GOT3 (cell line): Measurements from ENCODE around the gene FAM184B.
A peak's percentile ranks its signal among the peaks of the same experiment; 100 is the strongest.
"Not testable (repeated sequence)": the region's sequence is repeated elsewhere in the genome, so short reads cannot be mapped to it uniquely, and the experiment has no call there.

Source experiments
- DNase-seq: peaks from one replicate; lab custom pipeline; 2025; ENCODE audit warnings: mixed read lengths; lab: John Stamatoyannopoulos, UW

FAM184B gene

DNA sequence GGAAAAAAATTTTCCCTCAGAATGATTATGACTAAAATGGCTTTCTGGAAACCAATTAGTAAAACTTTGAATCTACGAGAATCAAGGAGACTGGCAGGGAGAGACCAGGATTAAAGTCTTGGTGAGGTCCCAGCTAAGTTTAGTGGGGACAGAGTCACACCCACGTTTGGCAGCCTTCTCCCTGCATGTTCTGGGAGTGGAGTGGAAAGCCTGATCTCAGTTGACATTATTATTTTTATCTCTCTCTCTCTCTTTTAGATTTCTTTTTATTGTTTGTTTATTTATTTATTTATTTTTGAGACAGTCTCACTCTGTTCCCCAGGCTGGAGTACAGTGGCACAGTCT is 99.2 kb downstream of the FAM184B start:
- DNase-seq = no peak

DNA sequence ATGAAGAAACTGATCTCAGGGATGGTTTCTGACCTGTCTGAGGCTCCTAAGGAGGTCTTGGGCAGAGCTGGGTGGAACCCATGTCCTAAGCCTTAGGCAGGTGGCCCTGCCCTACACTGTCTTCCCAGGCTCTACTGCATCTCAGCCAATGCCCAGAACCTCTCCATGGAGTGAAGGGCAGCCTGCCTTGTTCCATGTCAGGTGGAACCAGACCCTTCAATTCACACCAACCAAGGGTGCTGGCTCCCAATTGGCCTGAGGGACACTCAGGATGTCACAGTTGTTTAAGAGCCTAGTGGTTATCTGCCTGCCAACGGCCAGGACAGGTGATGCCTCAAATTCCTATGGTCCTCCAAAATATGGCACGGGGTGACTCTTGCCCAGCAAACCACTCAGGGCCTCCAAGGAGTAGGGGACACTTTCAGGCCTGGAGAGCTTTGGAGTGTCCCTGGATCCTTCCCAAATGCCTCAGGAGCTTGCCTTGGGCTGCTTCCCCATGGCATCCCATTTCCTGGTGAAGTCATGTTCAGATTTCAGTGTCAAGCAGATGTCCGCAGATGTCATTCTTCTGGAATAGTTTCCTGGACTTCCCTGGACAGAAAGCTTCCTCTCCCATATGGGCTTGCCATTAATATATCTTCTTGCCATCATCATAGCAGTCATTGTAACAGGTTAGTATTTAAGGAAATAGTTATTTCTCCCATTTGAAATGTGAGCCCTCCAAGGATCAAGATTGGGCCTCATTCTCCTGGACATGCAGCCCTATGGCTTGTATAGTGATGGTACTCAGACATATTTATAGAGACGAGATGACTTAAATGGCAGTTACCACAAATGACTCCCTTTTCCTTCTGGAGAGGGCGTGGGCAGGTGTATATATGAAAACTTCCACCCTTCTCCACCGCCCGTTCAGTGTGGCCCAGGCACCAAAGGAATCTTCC is 99.9 kb downstream of the FAM184B start:
- DNase-seq = no peak

DNA sequence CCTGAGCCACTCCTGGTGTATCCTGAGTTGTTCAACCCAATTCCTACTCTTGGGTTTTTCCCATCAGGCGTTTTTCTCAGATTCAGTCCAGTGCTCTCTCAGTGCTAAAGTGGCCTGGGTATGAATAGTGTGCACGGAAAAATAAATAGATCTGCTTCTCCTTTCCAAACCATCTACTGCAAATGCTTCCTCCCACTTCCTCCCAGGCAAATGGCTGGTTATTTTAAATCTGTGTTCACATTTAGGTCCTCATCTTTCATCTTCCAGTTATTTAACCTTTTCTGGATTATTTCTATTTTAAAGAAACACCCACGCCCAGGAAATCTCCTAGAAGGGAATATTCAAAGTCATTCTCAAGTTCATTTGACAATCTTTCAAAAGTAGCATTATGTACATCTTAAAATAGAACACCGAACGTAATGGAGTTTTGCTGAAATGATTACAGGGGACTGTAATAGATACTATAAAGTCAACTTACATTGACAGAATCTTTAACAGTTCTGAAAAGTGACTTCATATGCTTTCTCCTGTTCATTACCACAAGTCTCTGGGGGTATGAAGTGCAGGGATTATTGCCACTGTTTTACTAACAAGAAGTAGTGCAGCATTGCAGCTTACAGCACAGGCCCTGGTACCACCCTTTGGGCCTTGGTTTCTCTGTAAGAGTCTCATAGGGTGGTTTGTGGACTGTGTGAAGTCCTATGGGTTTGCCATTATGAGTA is 100.7 kb downstream of the FAM184B start:
- no peak for DNase-seq

DNA sequence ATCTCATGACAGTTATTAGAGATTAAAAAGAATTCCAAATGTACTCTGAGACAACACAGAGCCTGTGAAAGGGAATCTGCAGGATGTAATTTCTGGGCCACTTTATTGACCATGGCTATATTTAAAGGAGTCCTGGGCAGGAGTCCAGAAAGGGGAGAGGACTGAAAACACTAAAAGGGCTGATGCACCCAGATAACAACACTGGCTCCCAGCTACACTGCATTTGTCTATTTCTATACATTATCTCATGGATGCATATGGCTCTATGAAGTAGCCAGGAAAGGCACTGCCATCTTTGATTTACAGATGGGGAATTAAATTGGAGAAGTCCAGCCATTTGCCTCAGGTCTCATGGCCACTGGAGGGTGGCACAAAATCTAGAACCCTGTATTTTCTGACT is 111.0 kb downstream of the FAM184B start:
- no peak for DNase-seq

DNA sequence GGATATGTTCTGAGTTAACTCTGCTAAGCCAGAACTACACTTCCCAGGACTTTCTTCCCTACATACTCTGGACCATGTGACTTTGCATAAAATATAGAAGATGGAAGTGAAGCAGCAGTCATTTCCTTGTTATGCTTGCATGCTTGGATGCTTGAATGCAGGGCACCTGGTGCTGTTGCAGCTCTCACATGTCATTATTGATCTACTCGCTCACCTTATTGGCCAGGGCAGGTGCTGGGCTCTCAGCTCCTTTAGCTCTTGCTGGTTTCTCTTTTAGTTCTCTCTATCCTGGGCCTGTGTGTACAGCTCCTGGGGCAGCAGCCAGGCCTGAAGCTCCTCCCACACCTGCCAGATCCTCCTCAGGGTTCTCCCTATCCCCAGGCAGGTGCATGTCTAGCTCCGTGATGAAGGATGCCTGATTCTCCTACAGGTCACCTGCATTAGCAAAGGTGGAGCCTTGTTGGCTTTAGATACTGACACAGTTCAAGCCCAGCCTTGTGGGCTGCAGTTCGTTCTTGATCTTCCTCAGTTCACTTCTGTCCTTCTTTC is 113.7 kb downstream of the FAM184B start:
- no peak for DNase-seq

DNA sequence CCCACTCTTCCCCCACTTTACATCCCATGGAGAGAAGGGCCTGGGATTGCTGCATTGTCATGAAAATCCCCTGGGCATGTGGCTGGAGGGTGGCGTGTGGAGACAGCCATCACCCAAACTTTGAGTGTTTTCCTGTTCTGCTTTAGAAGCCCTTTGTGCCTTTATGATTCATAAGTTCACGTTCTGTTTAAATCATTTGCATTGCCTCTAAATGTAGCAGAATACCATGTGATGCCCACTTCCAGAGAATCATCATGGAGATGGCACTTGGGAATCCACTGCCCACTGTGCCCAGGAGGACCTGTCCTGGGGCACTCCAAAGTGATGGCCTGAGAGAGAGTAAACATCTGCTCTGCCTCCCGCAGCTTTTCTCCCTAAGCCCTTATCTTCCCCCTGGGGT is 114.2 kb downstream of the FAM184B start:
- DNase-seq = no peak

DNA sequence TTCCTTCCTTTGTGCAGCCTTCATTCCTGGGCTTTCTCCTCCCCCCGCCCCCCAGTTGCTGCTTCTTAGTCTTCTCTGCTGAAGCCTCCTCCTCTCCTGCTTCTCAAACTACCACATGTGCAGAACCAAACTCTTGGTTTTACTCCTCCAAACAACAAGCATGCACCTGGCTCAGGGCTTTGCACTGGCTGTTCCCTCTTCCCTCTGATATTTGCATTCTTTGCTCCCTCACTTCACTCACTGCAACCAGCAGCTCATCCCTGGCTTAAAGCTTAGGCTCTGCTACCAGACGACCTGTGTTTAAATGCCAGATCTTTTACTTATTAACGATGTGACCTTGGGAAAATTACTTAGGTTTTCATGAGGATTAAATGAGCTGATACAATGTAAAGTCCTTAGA is 115.6 kb downstream of the FAM184B start:
- DNase-seq = no peak

DNA sequence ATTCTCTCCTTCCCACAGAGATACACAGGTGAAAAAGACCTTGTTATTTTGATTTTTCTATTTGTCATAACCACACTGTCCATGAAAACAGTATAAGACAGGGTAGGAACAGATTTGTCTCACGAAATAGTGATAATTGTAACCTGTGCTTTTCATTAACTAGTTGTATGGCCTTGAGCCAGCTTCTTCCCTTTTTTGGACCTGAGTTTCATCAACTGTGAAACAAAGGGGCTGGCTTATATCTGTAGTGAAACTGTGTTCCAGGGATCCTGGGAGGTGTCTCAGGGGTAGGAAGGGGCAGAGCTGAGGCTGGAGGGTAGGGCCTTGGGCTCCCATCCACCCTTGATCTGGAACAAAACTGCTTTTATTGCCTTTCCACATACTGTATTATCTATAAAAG is 116.1 kb downstream of the FAM184B start:
- no peak for DNase-seq

DNA sequence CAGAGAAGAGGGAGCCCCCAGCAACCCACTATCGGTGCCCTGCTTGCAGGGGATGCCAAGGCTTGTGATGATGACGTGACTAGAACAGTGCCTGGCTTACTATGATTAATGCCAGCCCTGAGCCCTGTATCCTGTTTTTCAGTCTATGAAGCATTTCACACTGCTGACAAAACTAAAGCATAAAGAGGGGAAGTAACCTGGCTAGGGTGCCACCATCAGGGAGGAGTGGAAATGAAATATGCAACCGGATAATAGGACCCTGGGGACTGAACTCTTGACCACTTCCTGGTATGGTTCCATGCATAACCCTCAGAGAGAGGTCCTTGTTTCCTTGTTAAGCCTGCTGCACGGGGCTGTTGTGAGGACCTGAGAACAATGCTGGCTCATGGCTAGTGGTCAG is 116.7 kb downstream of the FAM184B start:
- no peak for DNase-seq

DNA sequence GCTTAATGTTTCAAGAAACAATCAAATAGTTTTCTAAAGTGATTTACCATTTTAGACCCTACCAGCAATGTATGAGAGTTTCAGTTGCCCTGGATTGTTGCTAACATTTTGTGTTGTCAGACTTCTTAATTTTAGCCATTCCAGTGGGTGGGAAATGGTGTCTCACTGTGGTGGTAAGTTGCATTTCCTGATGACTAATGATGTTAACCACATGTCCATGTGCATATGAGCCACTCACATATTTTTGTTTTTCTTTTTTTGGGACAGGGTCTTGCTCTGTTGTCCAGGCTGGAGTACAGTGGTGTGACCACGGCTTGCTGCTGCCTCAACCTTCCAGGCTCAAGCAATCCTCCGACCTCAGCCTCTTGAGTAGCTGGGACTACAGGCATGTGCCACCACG is 118.7 kb downstream of the FAM184B start:
- DNase-seq = no peak

DNA sequence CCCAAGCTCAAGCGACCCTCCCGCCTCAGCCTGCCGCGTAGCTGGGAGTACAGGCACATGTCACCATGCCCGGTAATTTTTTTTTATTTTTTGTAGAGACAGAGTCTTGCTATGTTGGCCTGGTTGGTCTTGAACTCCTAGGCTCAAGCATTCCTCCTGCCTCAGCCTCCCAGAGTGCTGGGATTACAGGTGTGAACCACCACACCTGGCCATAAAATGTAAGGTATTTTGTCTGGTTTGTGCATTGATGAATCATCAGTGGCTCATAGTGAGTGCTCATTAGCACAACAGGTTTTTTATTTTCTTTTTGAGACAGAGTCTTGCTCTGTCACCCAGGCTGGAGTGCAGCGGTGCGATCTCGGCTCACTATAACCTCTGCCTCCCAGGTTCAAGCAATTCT is 122.2 kb downstream of the FAM184B start:
- not testable (repeated sequence) for DNase-seq

DNA sequence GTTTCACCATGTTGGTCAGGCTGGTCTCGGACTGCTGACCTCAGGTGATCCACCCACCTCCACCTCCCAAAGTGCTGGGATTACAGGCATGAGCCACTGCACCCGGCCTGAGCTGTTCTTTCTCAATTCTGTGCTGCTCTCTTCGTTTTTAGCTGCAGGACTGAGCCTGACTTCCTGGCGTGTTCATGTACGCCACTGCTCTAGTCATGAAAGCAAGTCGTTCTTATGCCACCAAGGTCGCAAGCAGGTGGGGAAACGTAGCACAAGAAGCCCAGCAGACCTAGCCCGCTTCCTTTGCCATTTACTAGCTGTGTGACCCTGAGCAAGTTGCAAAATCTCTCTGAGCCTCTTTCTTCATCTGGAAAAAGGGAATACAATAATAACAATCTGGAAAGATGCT is 123.6 kb downstream of the FAM184B start:
- no peak for DNase-seq

DNA sequence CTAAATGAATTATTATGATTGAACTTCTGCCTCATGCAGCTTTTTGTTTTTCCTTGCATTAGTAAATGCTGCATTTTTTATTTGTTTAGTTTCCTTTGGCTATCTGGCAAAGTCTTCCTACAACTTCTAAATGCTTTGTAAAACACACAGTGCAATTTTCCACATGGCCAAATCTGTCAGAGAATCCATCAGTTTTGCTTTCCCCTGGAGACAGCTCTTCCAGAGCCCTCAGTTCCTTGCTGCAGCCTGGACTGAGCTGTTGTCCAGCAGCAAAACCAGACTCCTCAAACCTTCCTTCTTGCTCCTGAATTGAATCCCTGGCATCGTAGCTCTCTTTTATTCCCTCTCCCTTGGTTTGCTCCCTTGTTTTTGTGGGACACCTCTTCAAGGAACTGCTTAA is 124.3 kb downstream of the FAM184B start:
- DNase-seq = no peak

DNA sequence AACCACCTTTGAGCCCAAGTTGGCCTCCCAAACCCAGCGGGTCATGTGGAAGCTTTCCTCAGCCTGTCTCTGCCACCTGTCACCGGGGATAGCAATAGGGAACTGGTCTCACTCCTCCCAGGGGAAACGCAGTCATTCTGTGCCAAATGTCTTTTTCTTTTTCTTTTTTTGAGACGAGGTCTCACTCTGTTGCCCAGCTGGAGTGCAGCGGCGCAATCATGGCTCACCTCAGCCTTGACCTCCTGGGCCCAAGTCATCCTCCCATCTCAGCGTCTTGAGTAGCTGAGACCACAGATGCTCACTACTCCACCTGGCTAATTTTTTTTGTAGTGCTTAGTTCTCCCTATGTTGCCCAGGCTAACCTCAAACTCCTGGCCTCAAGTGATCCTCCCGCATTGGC is 126.7 kb downstream of the FAM184B start:
- DNase-seq = no peak

DNA sequence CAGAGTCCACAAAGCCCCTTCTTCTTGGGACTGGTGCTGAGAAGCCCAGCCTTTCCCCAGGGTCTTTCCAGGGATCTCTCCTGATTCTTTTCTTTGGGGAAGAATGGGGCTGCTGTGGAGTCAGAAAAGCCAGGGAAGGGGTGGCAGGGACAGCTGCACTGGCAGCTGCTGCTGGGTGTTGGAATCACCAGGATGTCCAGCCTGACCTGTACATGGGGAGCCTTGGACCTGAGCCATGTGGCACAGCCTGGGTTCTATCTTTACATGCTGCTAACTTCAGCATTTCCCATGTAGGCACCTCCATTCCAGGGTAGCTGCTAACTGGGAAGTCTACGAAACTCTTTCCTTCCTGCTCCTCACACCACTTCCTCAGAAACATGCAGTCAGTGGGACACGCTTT is 131.0 kb downstream of the FAM184B start:
- DNase-seq = no peak

DNA sequence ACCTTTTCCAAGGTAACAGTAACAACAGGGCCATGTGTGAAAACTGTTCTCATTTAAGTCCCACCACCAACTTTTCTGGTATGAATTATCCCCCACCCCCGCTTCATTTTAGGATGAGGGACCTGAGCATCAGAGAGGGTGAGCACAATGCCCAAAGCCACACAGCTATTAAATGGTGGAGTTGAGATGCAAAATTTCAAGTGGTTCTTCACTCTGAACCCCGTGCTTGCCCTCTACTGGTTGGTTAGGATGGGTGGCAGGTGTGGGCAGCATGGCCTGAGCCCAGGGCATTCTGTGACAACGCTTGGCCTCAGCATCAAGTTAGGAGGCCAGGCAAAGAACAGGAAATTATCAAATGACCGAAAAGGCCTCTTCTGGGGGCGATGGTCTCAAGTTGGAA is 133.5 kb downstream of the FAM184B start:
- DNase-seq = no peak

DNA sequence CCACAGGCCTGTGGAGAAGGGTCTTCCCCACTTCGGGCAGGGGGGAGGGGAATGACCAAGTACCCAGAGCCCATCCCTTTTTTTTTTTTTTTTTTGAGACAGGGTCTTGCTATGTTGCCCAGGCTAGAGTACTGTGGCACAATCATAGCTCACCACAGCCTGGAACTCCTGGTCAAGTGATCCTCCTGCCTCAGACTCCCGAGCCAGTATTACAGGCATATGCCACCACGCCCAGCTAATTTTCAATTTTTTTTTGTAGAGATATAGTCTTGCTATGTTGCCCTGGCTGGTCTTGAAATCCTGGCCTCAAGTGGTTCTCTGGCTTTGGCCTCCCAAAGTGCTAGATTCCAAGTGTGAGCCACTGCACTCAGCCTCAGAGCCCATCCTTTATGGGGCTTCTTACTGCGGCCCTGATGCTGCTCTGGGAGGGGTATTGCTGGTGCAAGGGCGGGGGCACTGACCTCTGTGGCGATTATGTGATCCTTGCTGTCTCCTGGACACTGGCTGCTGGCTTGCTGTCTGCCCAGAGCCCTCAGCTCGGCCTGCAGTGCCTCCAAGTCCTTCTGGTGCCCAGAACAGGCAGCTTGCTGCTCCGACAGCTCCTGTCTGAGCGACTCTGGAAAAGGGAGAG is 134.1 kb downstream of the FAM184B start:
- no peak for DNase-seq

DNA sequence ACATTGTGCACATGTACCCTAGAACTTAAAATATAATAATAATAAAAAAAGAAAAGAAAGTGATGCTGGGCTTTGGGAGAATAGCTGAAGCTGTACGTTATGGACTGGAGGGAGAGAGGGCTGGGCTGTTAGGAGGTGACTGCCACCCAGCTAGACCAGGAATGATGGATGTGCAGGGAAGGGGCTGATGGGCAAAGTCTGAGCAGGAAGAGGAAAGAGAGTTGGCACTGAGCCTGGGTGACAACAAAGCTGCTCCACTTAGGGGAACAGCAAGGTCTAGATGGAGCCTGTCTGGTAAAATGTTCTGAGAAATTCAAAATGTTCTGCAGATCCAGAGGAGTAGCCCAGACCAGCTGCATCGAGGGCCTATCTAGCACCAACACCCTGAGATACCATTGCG is 134.7 kb downstream of the FAM184B start:
- no peak for DNase-seq

DNA sequence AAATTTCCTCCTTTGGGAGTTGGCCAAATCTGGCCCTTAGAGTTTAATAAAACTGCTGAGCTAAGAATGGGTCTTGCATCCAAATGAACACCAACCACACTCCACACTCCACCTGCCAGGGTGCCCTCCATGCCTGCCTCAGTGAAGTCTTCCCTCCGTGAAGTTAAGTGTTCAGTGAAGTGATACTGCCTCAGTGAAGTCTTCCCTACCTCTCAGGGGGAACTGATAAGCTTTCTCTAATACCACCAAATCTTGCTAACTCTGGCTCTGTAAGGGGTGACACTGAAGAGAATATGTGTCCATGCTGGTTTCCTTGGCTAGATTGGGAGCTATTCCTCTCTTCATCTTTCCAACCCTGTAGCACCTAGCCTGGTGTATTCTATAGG is 139.0 kb downstream of the FAM184B start:
- DNase-seq = no peak

DNA sequence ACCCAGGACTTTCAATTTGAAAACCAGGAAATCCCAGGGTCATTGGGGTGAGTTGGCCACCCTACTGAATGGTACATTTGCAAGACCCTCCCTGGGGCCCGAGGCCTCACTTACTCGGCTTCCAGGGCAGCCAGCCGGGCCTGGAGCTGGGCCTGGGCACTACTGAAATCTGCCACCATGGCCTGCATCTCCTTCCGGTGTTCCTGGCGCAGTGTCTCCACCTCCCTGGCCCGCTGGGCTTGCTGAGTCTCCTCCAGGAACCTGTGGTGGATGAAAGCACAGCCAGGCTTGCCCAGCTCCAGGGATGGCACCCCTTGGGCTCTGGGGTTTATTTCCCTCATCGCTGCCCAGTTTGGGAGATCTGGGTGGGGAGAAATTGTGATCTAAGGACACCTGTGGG is 142.3 kb downstream of the FAM184B start:
- DNase-seq = no peak

DNA sequence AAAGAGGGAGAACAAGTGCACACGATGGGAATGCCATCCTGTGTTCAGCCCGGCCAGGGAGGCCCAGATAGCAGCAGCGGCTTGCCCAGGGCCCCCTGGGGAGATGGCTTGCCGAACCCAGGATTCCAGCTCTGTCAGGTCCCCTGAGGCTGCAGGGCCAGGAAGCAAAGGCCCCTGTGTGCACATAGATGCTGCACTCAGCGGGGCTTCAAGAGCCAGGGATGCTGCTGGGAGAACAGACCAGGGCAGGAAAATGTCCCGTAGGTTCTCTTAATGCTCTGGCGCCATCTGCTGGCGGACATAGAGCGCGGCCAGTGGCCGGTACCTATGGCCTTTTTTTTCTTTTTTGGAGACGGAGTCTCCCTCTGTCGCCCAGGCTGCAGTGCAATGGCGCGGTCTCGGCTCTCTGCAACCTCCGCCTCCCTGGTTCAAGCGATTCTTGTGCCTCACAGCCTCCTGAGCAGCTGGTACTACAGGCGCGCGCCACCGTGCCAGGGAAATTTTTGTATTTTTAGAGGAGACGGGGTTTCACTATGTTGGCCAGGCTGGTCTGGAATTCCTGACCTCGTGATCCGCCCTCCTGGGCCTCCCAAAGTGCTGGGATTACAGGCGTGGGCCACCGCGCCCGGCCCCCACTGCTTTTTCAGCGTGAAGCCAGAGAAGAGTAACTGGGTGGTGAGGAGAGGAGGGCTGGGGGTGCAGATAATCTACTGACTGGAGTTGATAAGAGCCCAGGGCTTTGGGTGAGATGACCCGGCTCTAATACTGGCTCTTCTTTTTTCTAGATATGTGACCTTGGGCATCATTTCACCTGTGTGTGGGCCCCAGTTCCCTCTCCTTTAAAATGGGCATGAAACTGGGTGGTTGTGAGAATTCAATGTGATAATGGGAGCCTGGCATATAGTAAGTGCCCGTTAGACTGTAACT is 144.5 kb downstream of the FAM184B start:
- peak; percentile 9 for DNase-seq

DNA sequence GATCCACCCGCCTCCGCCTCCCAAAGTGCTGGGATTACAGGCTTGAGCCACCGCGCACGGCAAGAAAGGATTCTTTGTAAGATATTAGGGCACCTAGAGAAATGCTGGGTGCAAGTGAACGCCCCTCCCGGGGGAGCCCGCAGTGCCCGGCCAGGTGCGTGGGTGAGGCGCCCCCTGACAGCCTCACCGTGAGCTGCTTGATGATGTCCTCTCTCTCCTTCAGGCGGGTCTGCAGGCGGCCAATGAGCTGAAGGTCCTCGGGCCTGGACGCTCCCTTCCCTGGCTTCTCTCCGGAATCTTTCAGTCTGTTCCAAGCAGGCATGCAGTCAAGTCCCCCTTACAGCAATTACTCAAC is 145.1 kb downstream of the FAM184B start:
- DNase-seq = no peak
